ENCODE results near the gene TRIM54.

- no peak for TF ChIP-seq CTCF (IDR thresholded peaks at IDR 0.05)
- no peak for TF ChIP-seq POLR2A (IDR thresholded peaks at IDR 0.05)
These were observed 1.4 kb upstream of the TRIM54 start for GRCh38 chr2:27280826-27281225.

All from adrenal gland (tissue), 5 donors.